OCI-LY3 (cell line): ENCODE measurements around the gene GOSR2.

ENCODE experiments used
- CTCF ChIP-seq: fragments of 200-600, 300-600 bp; sonication (generic); IDR thresholded peaks from 2 replicates; pipeline ENCODE4 v1.5.1; 2014; ENCODE audit warnings: antibody characterized with exemption, low read length, low read depth
- EZH2phosphoT487 ChIP-seq: fragments of 200-600 bp; shearing (Covaris generic); IDR thresholded peaks from 2 replicates; pipeline ENCODE4 v1.6.1; 2018; ENCODE audit warnings: antibody characterized with exemption, mixed run types, low read depth

GRCh38 chr17:46963571-46963970, 40.6 kb downstream of the GOSR2 start:
- TF ChIP-seq CTCF (no peak), EZH2phosphoT487 (no peak)
